ENCODE measurements around the gene ZAR1L.

The ZAR1L gene

GRCh38 chr13:32317716-32318465 lies 2.7 kb upstream of the ZAR1L start:
- Histone ChIP-seq H3K9me3 (ENCODE audit: control insufficient read depth, insufficient read depth, low read depth, low read length) (no peaks in the 10 kb centered on the region), H3K4me3 (ENCODE audit: low read depth, low read length) (no peak overlapping the region), H3K27me3 (ENCODE audit: control insufficient read depth, insufficient read depth, low read length) (no peaks in the 10 kb centered on the region), H3K4me1 (ENCODE audit: control insufficient read depth, insufficient read depth, low read length) (peaks cover 3% of the 10 kb centered on the region; the same call in 1 of the 2 replicates), H3K27ac (ENCODE audit: low read depth, low read length) (no peak overlapping the region), H3K9ac (ENCODE audit: low read length) (no peak overlapping the region), H3K36me3 (ENCODE audit: control insufficient read depth, insufficient read depth, low read length) (peaks cover 34% of the 10 kb centered on the region)

GRCh38 chr13:32316501-32316900 lies 1.3 kb upstream of the ZAR1L start:
- Histone ChIP-seq H3K36me3 (ENCODE audit: control insufficient read depth, insufficient read depth, low read length) (peaks cover 25% of the 10 kb centered on the region), H3K27ac (ENCODE audit: low read depth, low read length) (no peak overlapping the region), H3K9me3 (ENCODE audit: control insufficient read depth, insufficient read depth, low read depth, low read length) (no peaks in the 10 kb centered on the region), H3K4me1 (ENCODE audit: control insufficient read depth, insufficient read depth, low read length) (peaks cover 3% of the 10 kb centered on the region; the same call in 1 of the 2 replicates), H3K4me3 (ENCODE audit: low read depth, low read length) (peak overlapping the region; percentile 74), H3K27me3 (ENCODE audit: control insufficient read depth, insufficient read depth, low read length) (no peaks in the 10 kb centered on the region), H3K9ac (ENCODE audit: low read length) (peak overlapping the region; percentile 96)

- no peaks in the 10 kb centered on the region for H3K27me3 ChIP-seq (ENCODE audit: control insufficient read depth, insufficient read depth, low read length)
- peak overlapping the region; percentile 91; the same call in 1 of the 2 replicates for H3K27ac ChIP-seq (ENCODE audit: low read depth, low read length)
- no peaks in the 10 kb centered on the region for H3K9me3 ChIP-seq (ENCODE audit: control insufficient read depth, insufficient read depth, low read depth, low read length)
- H3K4me1 ChIP-seq (ENCODE audit: control insufficient read depth, insufficient read depth, low read length), result peaks cover 3% of the 10 kb centered on the region; the same call in 1 of the 2 replicates
- peak overlapping the region; percentile 96 for H3K9ac ChIP-seq (ENCODE audit: low read length)
- peaks cover 20% of the 10 kb centered on the region for H3K36me3 ChIP-seq (ENCODE audit: control insufficient read depth, insufficient read depth, low read length)
- peak overlapping the region; percentile 74 for H3K4me3 ChIP-seq (ENCODE audit: low read depth, low read length)
Observed at GRCh38 chr13:32316028-32316339, 821 bp upstream of the ZAR1L start.

GRCh38 chr13:32314271-32315237 lies 609 bp downstream of the ZAR1L start:
- H3K27me3 ChIP-seq (ENCODE audit: control insufficient read depth, insufficient read depth, low read length), result no peaks in the 10 kb centered on the region
- peak overlapping the region; percentile 96 for H3K9ac ChIP-seq (ENCODE audit: low read length)
- H3K4me3 ChIP-seq (ENCODE audit: low read depth, low read length), result peak overlapping the region; percentile 74
- H3K27ac ChIP-seq (ENCODE audit: low read depth, low read length), result peak overlapping the region; percentile 91
- H3K4me1 ChIP-seq (ENCODE audit: control insufficient read depth, insufficient read depth, low read length), result peaks cover 3% of the 10 kb centered on the region; the same call in 1 of the 2 replicates
- H3K9me3 ChIP-seq (ENCODE audit: control insufficient read depth, insufficient read depth, low read depth, low read length), result no peaks in the 10 kb centered on the region
- H3K36me3 ChIP-seq (ENCODE audit: control insufficient read depth, insufficient read depth, low read length), result peaks cover 6% of the 10 kb centered on the region

GRCh38 chr13:32311188-32311897 lies 3.8 kb downstream of the ZAR1L start:
- no peaks in the 10 kb centered on the region for H3K36me3 ChIP-seq (ENCODE audit: control insufficient read depth, insufficient read depth, low read length)
- peaks cover 3% of the 10 kb centered on the region; the same call in 1 of the 2 replicates for H3K4me1 ChIP-seq (ENCODE audit: control insufficient read depth, insufficient read depth, low read length)
- no peak overlapping the region for H3K4me3 ChIP-seq (ENCODE audit: low read depth, low read length)
- H3K9ac ChIP-seq (ENCODE audit: low read length), result no peak overlapping the region
- H3K9me3 ChIP-seq (ENCODE audit: control insufficient read depth, insufficient read depth, low read depth, low read length), result no peaks in the 10 kb centered on the region
- H3K27ac ChIP-seq (ENCODE audit: low read depth, low read length), result no peak overlapping the region
- no peaks in the 10 kb centered on the region for H3K27me3 ChIP-seq (ENCODE audit: control insufficient read depth, insufficient read depth, low read length)

GRCh38 chr13:32310134-32310706 lies 4.9 kb downstream of the ZAR1L start:
- no peaks in the 10 kb centered on the region for H3K27me3 ChIP-seq (ENCODE audit: control insufficient read depth, insufficient read depth, low read length)
- H3K9me3 ChIP-seq (ENCODE audit: control insufficient read depth, insufficient read depth, low read depth, low read length), result no peaks in the 10 kb centered on the region
- no peak overlapping the region for H3K9ac ChIP-seq (ENCODE audit: low read length)
- H3K4me1 ChIP-seq (ENCODE audit: control insufficient read depth, insufficient read depth, low read length), result peaks cover 3% of the 10 kb centered on the region; the same call in 1 of the 2 replicates
- no peak overlapping the region for H3K4me3 ChIP-seq (ENCODE audit: low read depth, low read length)
- no peaks in the 10 kb centered on the region for H3K36me3 ChIP-seq (ENCODE audit: control insufficient read depth, insufficient read depth, low read length)
- H3K27ac ChIP-seq (ENCODE audit: low read depth, low read length), result no peak overlapping the region

- H3K27me3 ChIP-seq (ENCODE audit: control insufficient read depth, insufficient read depth, low read length), result no peaks in the 10 kb centered on the region
- H3K36me3 ChIP-seq (ENCODE audit: control insufficient read depth, insufficient read depth, low read length), result no peaks in the 10 kb centered on the region
- H3K27ac ChIP-seq (ENCODE audit: low read depth, low read length), result no peak overlapping the region
- no peak overlapping the region for H3K9ac ChIP-seq (ENCODE audit: low read length)
- H3K4me1 ChIP-seq (ENCODE audit: control insufficient read depth, insufficient read depth, low read length), result no peaks in the 10 kb centered on the region
- H3K4me3 ChIP-seq (ENCODE audit: low read depth, low read length), result no peak overlapping the region
- no peaks in the 10 kb centered on the region for H3K9me3 ChIP-seq (ENCODE audit: control insufficient read depth, insufficient read depth, low read depth, low read length)
Observed at GRCh38 chr13:32309312-32310133, 5.6 kb downstream of the ZAR1L start.

- Histone ChIP-seq H3K4me3 (ENCODE audit: low read depth, low read length) (no peak overlapping the region), H3K9ac (ENCODE audit: low read length) (no peak overlapping the region), H3K27ac (ENCODE audit: low read depth, low read length) (no peak overlapping the region), H3K4me1 (ENCODE audit: control insufficient read depth, insufficient read depth, low read length) (no peaks in the 10 kb centered on the region), H3K9me3 (ENCODE audit: control insufficient read depth, insufficient read depth, low read depth, low read length) (no peaks in the 10 kb centered on the region), H3K36me3 (ENCODE audit: control insufficient read depth, insufficient read depth, low read length) (no peaks in the 10 kb centered on the region), H3K27me3 (ENCODE audit: control insufficient read depth, insufficient read depth, low read length) (no peaks in the 10 kb centered on the region)
Observed at GRCh38 chr13:32305646-32306045, 9.5 kb downstream of the ZAR1L start.

- Histone ChIP-seq H3K4me1 (ENCODE audit: control insufficient read depth, insufficient read depth, low read length) (no peaks in the 10 kb centered on the region), H3K9ac (ENCODE audit: low read length) (no peak overlapping the region), H3K27me3 (ENCODE audit: control insufficient read depth, insufficient read depth, low read length) (no peaks in the 10 kb centered on the region), H3K9me3 (ENCODE audit: control insufficient read depth, insufficient read depth, low read depth, low read length) (no peaks in the 10 kb centered on the region), H3K36me3 (ENCODE audit: control insufficient read depth, insufficient read depth, low read length) (no peaks in the 10 kb centered on the region), H3K4me3 (ENCODE audit: low read depth, low read length) (no peak overlapping the region), H3K27ac (ENCODE audit: low read depth, low read length) (no peak overlapping the region)
Observed at GRCh38 chr13:32302461-32302860, 12.7 kb downstream of the ZAR1L start.

- Histone ChIP-seq H3K27ac (ENCODE audit: low read depth, low read length) (no peak overlapping the region), H3K9ac (ENCODE audit: low read length) (no peak overlapping the region), H3K36me3 (ENCODE audit: control insufficient read depth, insufficient read depth, low read length) (no peaks in the 10 kb centered on the region), H3K27me3 (ENCODE audit: control insufficient read depth, insufficient read depth, low read length) (no peaks in the 10 kb centered on the region), H3K9me3 (ENCODE audit: control insufficient read depth, insufficient read depth, low read depth, low read length) (no peaks in the 10 kb centered on the region), H3K4me3 (ENCODE audit: low read depth, low read length) (no peak overlapping the region), H3K4me1 (ENCODE audit: control insufficient read depth, insufficient read depth, low read length) (no peaks in the 10 kb centered on the region)
Observed at GRCh38 chr13:32300920-32301319, 14.2 kb downstream of the ZAR1L start.

All from HUES6 (cell line).